Transverse colon (tissue), 4 donors: ENCODE results near the gene CAPN6. TPM values are rescaled to one million over a fixed set of nuclear protein-coding genes. Genes with fewer than 3 reads are reported as not detected.

ENCODE experiments used
- DNase-seq: peaks from one replicate; pipeline ENCODE4 v3.0.0-alpha.2; 2019
- H3K27ac ChIP-seq, 4 donors: fragments of 200-600 bp; sonication (generic); 2 replicates each; pipeline ENCODE4 v1.5.1; 2016 to 2018; ENCODE audit warnings: inconsistent platforms in 4 of 4
- H3K27me3 ChIP-seq: fragments of 200-600 bp; sonication (generic); 2 replicates; pipeline ENCODE4 v1.5.1; 2017; ENCODE audit warnings: inconsistent platforms
- H3K36me3 ChIP-seq, 4 donors: fragments of 200-600 bp; sonication (generic); 2 replicates each; pipeline ENCODE4 v1.5.1; 2017 to 2019; ENCODE audit warnings: inconsistent platforms in 4 of 4
- H3K4me1 ChIP-seq, 4 donors: fragments of 200-600 bp; sonication (generic); 2 replicates each; pipeline ENCODE4 v1.5.1; 2017 to 2020; ENCODE audit warnings: inconsistent platforms in 4 of 4
- H3K4me3 ChIP-seq, 4 donors: fragments of 200-600 bp; sonication (generic); 1 replicate in 1 of 4; 2 replicates in 3 of 4; pipeline versions ENCODE4 v1.5.1 to v1.6.1; 2017 to 2019; ENCODE audit warnings: inconsistent platforms in 4 of 4
- H3K9me3 ChIP-seq, 2 donors: fragments of 200-600 bp; sonication (generic); 2 replicates each; pipeline ENCODE4 v1.5.1; 2017 to 2019; ENCODE audit warnings: inconsistent platforms in 2 of 2
- EP300 ChIP-seq: sonication (generic); formaldehyde crosslinking; IDR thresholded peaks from one replicate; pipeline ENCODE4 v1.6.1; 2017; ENCODE audit warnings: antibody characterized with exemption, low read depth
- POLR2A ChIP-seq: fragments of 450-650 bp; IDR thresholded peaks from one replicate; pipeline ENCODE4 v1.6.1; 2016; ENCODE audit warnings: antibody characterized with exemption, mild to moderate bottlenecking, moderate library complexity
- POLR2AphosphoS5 ChIP-seq, 3 donors: sonication (generic); formaldehyde crosslinking; IDR thresholded peaks; one replicate each; pipeline ENCODE4 v1.6.1; 2016; ENCODE audit warnings: antibody characterized with exemption in 3 of 3
- WGBS, 2 donors: methylation state at CpG; one replicate each; pipeline ENCODE4 v1.1.5; 2018; ENCODE audit warnings: low coverage in 1 of 2; 5-methylcytosine and 5-hydroxymethylcytosine counted together
- in situ Hi-C, 4 donors: fragments of 200-750 bp; cut with MboI; loops; one replicate each; pipeline versions ENCODE4 v1.15.0 to v1.15.1; 2017; ENCODE audit warnings: low sequenced_read_pairs in 3 of 4, low pct_ligation_motif_present in 1 of 4, low pct_unique_long_range_greater_than_20kb in 1 of 4
- intact Hi-C: fragments of 100-400 bp; cut with DNase I; formaldehyde crosslinking; loops from one replicate; pipeline ENCODE4 v1.15.1; 2023; ENCODE audit warnings: low total_unique reads
- total RNA-seq, 4 donors: library from RNA; depleted of rRNA; stranded (reverse); fragments of >200 nt; gene quantifications; one replicate each; pipeline ENCODE4 v1.1.0, GENCODE V29; 2016
- TF ChIP-seq, protein P1 (sequence below), 5 experiments: fragments of 200-600 bp in 3 of 5; fragments of 450-650 bp in 2 of 5; sonication (generic) in 3 of 5; IDR thresholded peaks; 1 replicate in 2 of 5; 2 replicates in 3 of 5; pipeline ENCODE4 v1.5.1; 2016 to 2017; ENCODE audit warnings: antibody characterized with exemption in 5 of 5, inconsistent platforms in 3 of 5, mild to moderate bottlenecking in 2 of 5, moderate library complexity in 1 of 5

Gene CAPN6
- total RNA-seq, 4 donors from 2014 or later: 1.1 to 6.7 (median 1.6) TPM

DNA sequence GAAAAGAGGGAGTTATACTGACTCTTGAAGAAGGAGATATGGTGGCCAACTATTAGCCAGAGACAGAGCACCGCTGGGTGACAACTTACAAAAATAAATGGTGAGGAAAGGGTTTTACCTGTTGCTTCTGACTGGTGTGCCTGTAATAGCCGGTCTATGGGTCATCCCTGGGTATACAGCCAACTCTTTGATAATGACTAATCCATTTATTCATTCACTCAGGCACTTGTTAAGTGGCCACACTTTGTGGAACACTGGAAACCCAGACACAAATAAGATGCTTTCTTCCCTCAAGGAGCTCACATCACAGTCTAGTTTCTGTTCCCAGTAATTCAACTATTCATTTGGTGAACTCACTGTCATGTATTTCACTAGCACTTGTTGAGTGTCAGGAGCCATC lies 13.2 kb upstream of the CAPN6 start:
- no peaks in the 10 kb centered on the region for H3K36me3 ChIP-seq
- no peak overlapping the region for H3K27ac ChIP-seq
- no peak overlapping the region for H3K4me3 ChIP-seq
- H3K27me3 ChIP-seq: no peaks in the 10 kb centered on the region
- TF ChIP-seq POLR2AphosphoS5 (IDR thresholded peaks at IDR 0.05) (no peak), EP300 (no peak), POLR2A (no peak)
- TF ChIP-seq, protein P1, sequence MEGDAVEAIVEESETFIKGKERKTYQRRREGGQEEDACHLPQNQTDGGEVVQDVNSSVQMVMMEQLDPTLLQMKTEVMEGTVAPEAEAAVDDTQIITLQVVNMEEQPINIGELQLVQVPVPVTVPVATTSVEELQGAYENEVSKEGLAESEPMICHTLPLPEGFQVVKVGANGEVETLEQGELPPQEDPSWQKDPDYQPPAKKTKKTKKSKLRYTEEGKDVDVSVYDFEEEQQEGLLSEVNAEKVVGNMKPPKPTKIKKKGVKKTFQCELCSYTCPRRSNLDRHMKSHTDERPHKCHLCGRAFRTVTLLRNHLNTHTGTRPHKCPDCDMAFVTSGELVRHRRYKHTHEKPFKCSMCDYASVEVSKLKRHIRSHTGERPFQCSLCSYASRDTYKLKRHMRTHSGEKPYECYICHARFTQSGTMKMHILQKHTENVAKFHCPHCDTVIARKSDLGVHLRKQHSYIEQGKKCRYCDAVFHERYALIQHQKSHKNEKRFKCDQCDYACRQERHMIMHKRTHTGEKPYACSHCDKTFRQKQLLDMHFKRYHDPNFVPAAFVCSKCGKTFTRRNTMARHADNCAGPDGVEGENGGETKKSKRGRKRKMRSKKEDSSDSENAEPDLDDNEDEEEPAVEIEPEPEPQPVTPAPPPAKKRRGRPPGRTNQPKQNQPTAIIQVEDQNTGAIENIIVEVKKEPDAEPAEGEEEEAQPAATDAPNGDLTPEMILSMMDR (IDR thresholded peaks at IDR 0.05): no peak
- DNase-seq: no peak
- in situ Hi-C loops: loop anchor here in 1 of 4 donors (25.0 kb wide), 1 partner anchor 96 kb away; no protein-coding TSS in a partner anchor
- intact Hi-C loops: no loop called here
- WGBS, 2 donors: 63 to 64% methylated on average over 1 to 2 of the region's 2 CpGs
- no peaks in the 10 kb centered on the region for H3K9me3 ChIP-seq
- no peaks in the 10 kb centered on the region for H3K4me1 ChIP-seq

DNA sequence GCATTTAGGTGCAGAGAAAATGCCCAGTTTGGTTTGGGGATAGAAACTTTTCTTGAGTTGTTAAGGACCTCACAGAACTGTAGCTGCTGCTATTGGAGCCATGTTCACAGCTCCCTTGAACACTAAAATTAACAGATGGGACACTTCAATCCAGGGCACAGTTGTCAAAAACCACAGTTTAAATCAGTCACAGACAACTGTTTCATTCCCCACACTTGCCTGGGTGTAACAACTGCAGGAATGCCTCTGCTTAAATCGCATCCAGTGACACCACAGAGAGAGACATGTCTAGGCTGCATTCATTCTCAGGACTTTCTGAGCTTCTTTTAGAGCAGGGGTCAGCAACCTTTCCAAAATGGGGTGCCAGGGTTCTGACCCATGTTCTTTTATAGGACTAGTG lies 12.7 kb upstream of the CAPN6 start:
- H3K27me3 ChIP-seq: no peaks in the 10 kb centered on the region
- no peaks in the 10 kb centered on the region for H3K4me1 ChIP-seq
- H3K9me3 ChIP-seq: no peaks in the 10 kb centered on the region
- H3K27ac ChIP-seq: no peak overlapping the region
- intact Hi-C loops (no loop called here), in situ Hi-C loops (loop anchor here in 1 of 4 donors (25.0 kb wide), 1 partner anchor 96 kb away; no protein-coding TSS in a partner anchor)
- TF ChIP-seq POLR2A (no peak), EP300 (no peak), POLR2AphosphoS5 (IDR thresholded peaks at IDR 0.05) (no peak)
- TF ChIP-seq, protein P1 (IDR thresholded peaks at IDR 0.05): no peak
- WGBS, 2 donors: 72% methylated on average over 1 of the region's 1 CpG; no CpG with 5 or more reads in 1 of the 2 donors
- no peak overlapping the region for H3K4me3 ChIP-seq
- no peaks in the 10 kb centered on the region for H3K36me3 ChIP-seq
- DNase-seq: no peak

DNA sequence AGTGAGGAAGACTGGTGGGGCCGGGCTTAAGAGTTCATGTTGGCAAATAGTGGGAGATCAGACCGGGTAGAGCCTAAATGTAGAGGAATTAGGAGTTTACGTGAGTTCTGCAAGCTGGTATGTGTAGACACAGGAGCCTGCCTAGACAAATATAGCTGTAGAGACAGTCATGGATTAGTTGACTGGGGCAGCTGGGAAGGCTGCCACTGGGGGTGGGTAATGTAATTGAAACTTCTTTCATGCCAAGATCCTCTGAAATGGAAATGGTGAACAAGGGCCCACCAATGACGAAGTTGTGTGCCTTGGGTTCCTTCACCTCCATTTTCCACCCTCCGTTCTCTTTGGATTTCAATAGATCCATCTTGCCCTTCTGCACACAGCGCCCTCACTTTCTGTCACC lies 11.9 kb upstream of the CAPN6 start:
- Histone ChIP-seq H3K9me3 (no peaks in the 10 kb centered on the region), H3K4me1 (no peaks in the 10 kb centered on the region), H3K4me3 (no peak overlapping the region), H3K36me3 (no peaks in the 10 kb centered on the region), H3K27me3 (no peaks in the 10 kb centered on the region), H3K27ac (no peak overlapping the region)
- in situ Hi-C loops: loop anchor here in 1 of 4 donors (25.0 kb wide), 1 partner anchor 95 kb away; no protein-coding TSS in a partner anchor
- intact Hi-C loops: no loop called here
- WGBS, 2 donors: 74 to 100% methylated on average over 1 to 6 of the region's 6 CpGs
- DNase-seq: no peak
- no peak for TF ChIP-seq POLR2A
- no peak for TF ChIP-seq POLR2AphosphoS5 (IDR thresholded peaks at IDR 0.05)
- no peak for TF ChIP-seq EP300
- TF ChIP-seq, protein P1 (IDR thresholded peaks at IDR 0.05): no peak

DNA sequence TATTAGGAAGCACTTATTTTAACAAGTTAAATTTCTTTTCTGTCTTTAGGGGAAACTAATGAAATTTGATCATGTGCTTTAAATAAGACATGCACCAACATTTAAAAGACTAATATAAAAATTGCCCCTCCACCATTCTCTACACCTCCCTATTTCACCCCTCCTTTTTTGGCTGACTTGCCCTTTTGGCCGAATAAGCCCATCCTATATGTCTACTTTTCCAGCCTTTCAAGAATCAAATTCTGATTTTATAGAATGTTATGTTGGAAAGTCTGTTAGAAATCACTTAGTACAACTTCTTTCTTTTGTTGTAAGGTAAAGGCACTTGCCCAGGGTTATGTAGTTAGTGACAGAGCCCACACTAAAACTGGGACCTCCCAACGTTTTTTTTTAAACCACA lies 1.8 kb downstream of the CAPN6 start:
- H3K9me3 ChIP-seq: no peaks in the 10 kb centered on the region
- WGBS, 2 donors: 31 to 34% methylated on average over 2 of the region's 2 CpGs
- H3K4me1 ChIP-seq: no peaks in the 10 kb centered on the region
- H3K27ac ChIP-seq: no peak overlapping the region
- no peaks in the 10 kb centered on the region for H3K27me3 ChIP-seq
- intact Hi-C loops: no loop called here
- no peak for DNase-seq
- in situ Hi-C loops: no loop called here
- no peaks in the 10 kb centered on the region for H3K36me3 ChIP-seq
- no peak for TF ChIP-seq POLR2AphosphoS5 (IDR thresholded peaks at IDR 0.05)
- TF ChIP-seq EP300: no peak
- TF ChIP-seq, protein P1 (IDR thresholded peaks at IDR 0.05): no peak
- no peak for TF ChIP-seq POLR2A
- H3K4me3 ChIP-seq: no peak overlapping the region
